H9 (cell line): ENCODE measurements around the gene HM13. TPM values are rescaled to one million over a fixed set of nuclear protein-coding genes. Genes with fewer than 3 reads are reported as not detected.

ENCODE experiments used
- DNase-seq: peaks from one replicate; pipeline ENCODE4 v3.0.0-alpha.2; 2017
- H2AFZ ChIP-seq: one replicate; pipeline ENCODE4 v1.6.1; 2013; ENCODE audit warnings: mild to moderate bottlenecking, low read length, control low read depth, moderate library complexity
- H2AK5ac ChIP-seq: 2 replicates; pipeline ENCODE4 v1.6.1; 2013; ENCODE audit warnings: low read length, control low read depth, mixed read lengths; ENCODE audit not compliant: insufficient read length
- H2BK120ac ChIP-seq: one replicate; pipeline ENCODE4 v1.6.1; 2013; ENCODE audit warnings: low read depth, mild to moderate bottlenecking, low read length, control low read depth, inconsistent platforms; ENCODE audit not compliant: poor library complexity, severe bottlenecking
- H2BK12ac ChIP-seq: 2 replicates; pipeline ENCODE4 v1.6.1; 2013; ENCODE audit warnings: low read length, control low read depth, mixed read lengths, low read depth; ENCODE audit not compliant: insufficient read length
- H2BK15ac ChIP-seq: 2 replicates; pipeline ENCODE4 v1.6.1; 2013; ENCODE audit warnings: low read depth, low read length, control low read depth
- H2BK20ac ChIP-seq: one replicate; pipeline ENCODE4 v1.6.1; 2013; ENCODE audit warnings: low read depth, mild to moderate bottlenecking, low read length, control low read depth, inconsistent platforms; ENCODE audit not compliant: poor library complexity, severe bottlenecking
- H2BK5ac ChIP-seq: 2 replicates; pipeline ENCODE4 v1.6.1; 2013; ENCODE audit warnings: low read length, control low read depth, mixed read lengths; ENCODE audit not compliant: insufficient read length
- H3K14ac ChIP-seq: 2 replicates; pipeline ENCODE4 v1.6.1; 2013; ENCODE audit warnings: low read length, control low read depth; ENCODE audit not compliant: insufficient read depth
- H3K18ac ChIP-seq: 2 replicates; pipeline ENCODE4 v1.6.1; 2013; ENCODE audit warnings: low read depth, mild to moderate bottlenecking, mixed read lengths, low read length, control low read depth; ENCODE audit not compliant: insufficient read length
- H3K23ac ChIP-seq: 2 replicates; pipeline ENCODE4 v1.6.1; 2013; ENCODE audit warnings: low read length, control low read depth, mixed read lengths, low read depth; ENCODE audit not compliant: insufficient read length
- H3K23me2 ChIP-seq: 2 replicates; pipeline ENCODE4 v1.6.1; 2013; ENCODE audit warnings: low read depth, mild to moderate bottlenecking, mixed read lengths, low read length, control low read depth; ENCODE audit not compliant: insufficient read length, poor library complexity, severe bottlenecking
- H3K27ac ChIP-seq: 2 replicates; pipeline ENCODE4 v1.5.1; 2013; ENCODE audit warnings: low read length, control low read depth, mixed read lengths, low read depth; ENCODE audit not compliant: insufficient read length
- H3K27me3 ChIP-seq: 2 replicates; pipeline ENCODE4 v1.6.1; 2013; ENCODE audit warnings: low read length, control low read depth, inconsistent platforms; ENCODE audit not compliant: insufficient read depth
- H3K4ac ChIP-seq: 2 replicates; pipeline ENCODE4 v1.6.1; 2013; ENCODE audit warnings: low read depth, mild to moderate bottlenecking, control low read depth, inconsistent platforms, low read length, moderate library complexity
- H3K4me1 ChIP-seq: 2 replicates; pipeline ENCODE4 v1.6.1; 2013; ENCODE audit warnings: low read length, control low read depth, inconsistent platforms; ENCODE audit not compliant: insufficient read depth
- H3K4me2 ChIP-seq: 2 replicates; pipeline ENCODE4 v1.6.1; 2013; ENCODE audit warnings: low read length, control low read depth, mixed read lengths; ENCODE audit not compliant: insufficient read length, insufficient read depth
- H3K56ac ChIP-seq: 2 replicates; pipeline ENCODE4 v1.6.1; 2013; ENCODE audit warnings: low read depth, mild to moderate bottlenecking, mixed read lengths, low read length, control low read depth; ENCODE audit not compliant: insufficient read length
- H3K79me1 ChIP-seq: 2 replicates; pipeline ENCODE4 v1.6.1; 2013; ENCODE audit warnings: low read depth, mild to moderate bottlenecking, moderate library complexity, low read length, control low read depth, inconsistent platforms; ENCODE audit not compliant: insufficient read depth, poor library complexity, severe bottlenecking
- H3K79me2 ChIP-seq: 2 replicates; pipeline ENCODE4 v1.6.1; 2013; ENCODE audit warnings: low read length, control low read depth, inconsistent platforms; ENCODE audit not compliant: insufficient read depth
- H3K9ac ChIP-seq: 2 replicates; pipeline ENCODE4 v1.6.1; 2013; ENCODE audit warnings: low read length, control low read depth, mixed read lengths; ENCODE audit not compliant: insufficient read length; ENCODE audit errors: extremely low read depth
- H3K9me3 ChIP-seq: one replicate; pipeline ENCODE4 v1.6.1; 2013; ENCODE audit warnings: low read depth, low read length, inconsistent platforms; ENCODE audit not compliant: control insufficient read depth
- H3T11ph ChIP-seq: one replicate; pipeline ENCODE4 v1.6.1; 2013; ENCODE audit warnings: mild to moderate bottlenecking, low read length, control low read depth, inconsistent platforms
- H4K20me1 ChIP-seq: one replicate; pipeline ENCODE4 v1.6.1; 2013; ENCODE audit not compliant: control insufficient read depth, insufficient read length, insufficient read depth
- H4K5ac ChIP-seq: 2 replicates; pipeline ENCODE4 v1.6.1; 2013; ENCODE audit warnings: low read depth, mild to moderate bottlenecking, mixed read lengths, low read length, control low read depth; ENCODE audit not compliant: insufficient read length
- H4K8ac ChIP-seq: replicated peaks from 2 replicates; pipeline ENCODE4 v1.6.1; 2013; ENCODE audit warnings: low read length, control low read depth, mixed read lengths, low read depth; ENCODE audit not compliant: insufficient read length
- H4K91ac ChIP-seq: 2 replicates; pipeline ENCODE4 v1.6.1; 2013; ENCODE audit warnings: low read depth, mild to moderate bottlenecking, moderate library complexity, mixed read lengths, low read length, control low read depth; ENCODE audit not compliant: insufficient read length
- H3K27ac Mint-ChIP-seq, 3 experiments: 2 replicates in 2 of 3; 3 replicates in 1 of 3; pipeline ENCODE4 v1.8.0; 2020 to 2021; ENCODE audit warnings: mixed read lengths in 3 of 3, mild to moderate bottlenecking in 1 of 3, moderate library complexity in 1 of 3
- H3K27me3 Mint-ChIP-seq: 2 replicates; pipeline ENCODE4 v1.8.0; 2021; ENCODE audit warnings: low read depth, mild to moderate bottlenecking, moderate library complexity, mixed read lengths
- H3K36me3 Mint-ChIP-seq, 3 experiments: 2 replicates in 2 of 3; 3 replicates in 1 of 3; pipeline ENCODE4 v1.8.0; 2020 to 2021; ENCODE audit warnings: low read depth in 3 of 3, mixed read lengths in 3 of 3; ENCODE audit not compliant: insufficient read depth in 1 of 3
- H3K4me1 Mint-ChIP-seq, 2 experiments: 2 replicates each; pipeline ENCODE4 v1.8.0; 2020; ENCODE audit warnings: mixed read lengths in 2 of 2
- H3K4me3 Mint-ChIP-seq, 2 experiments: 2 replicates in 1 of 2; 3 replicates in 1 of 2; pipeline ENCODE4 v1.8.0; 2020 to 2021; ENCODE audit warnings: mild to moderate bottlenecking in 2 of 2, mixed read lengths in 2 of 2, moderate library complexity in 1 of 2
- H3K9me3 Mint-ChIP-seq, 2 experiments: 2 replicates in 1 of 2; 3 replicates in 1 of 2; pipeline ENCODE4 v1.8.0; 2020; ENCODE audit warnings: mild to moderate bottlenecking in 2 of 2, mixed read lengths in 2 of 2, moderate library complexity in 1 of 2
- CTCF ChIP-seq: fragments of 200-600 bp; sonication (generic); conservative IDR thresholded peaks from 3 replicates; pipeline ENCODE4 v1.8.0; 2021; ENCODE audit warnings: antibody characterized with exemption, mild to moderate bottlenecking
- WGBS: extraction: QIAGEN DNeasy Blood & Tissue Kit; methylation state at CpG from one replicate; pipeline ENCODE4 v1.1.7; 2013; ENCODE audit warnings: missing lambda C conversion rate, low lambda C conversion rate, mixed read lengths; ENCODE audit not compliant: insufficient read length; ENCODE audit errors: extremely low coverage; 5-methylcytosine and 5-hydroxymethylcytosine counted together
- total RNA-seq: library from RNA; stranded (reverse); gene quantifications from 2 replicates; pipeline ENCODE4 v1.2.1, GENCODE V29; 2021

HM13 gene
- total RNA-seq, 1 experiment from 2014 or later, result 169 TPM

- H3K23ac ChIP-seq, result no peak overlapping the region
- Mint-ChIP-seq H3K27me3 (no peaks in the 10 kb centered on the region), H3K9me3 (no peaks in the 10 kb centered on the region; a peak in 2 of 5 replicates), H3K4me3 (peak overlapping the region; percentile 37 to 56; a peak in 4 of 5 replicates), H3K36me3 (peaks cover 0 to 6% (median 0%) of the 10 kb centered on the region in 3 experiments; a peak in 2 of 7 replicates), H3K27ac (peak overlapping the region; percentile 61 to 98 (median 78)), H3K4me1 (peaks cover 53 to 58% of the 10 kb centered on the region in 2 experiments)
- H3K4ac ChIP-seq, result no peak overlapping the region
- H3T11ph ChIP-seq, result no peak overlapping the region
- H3K4me1 ChIP-seq, result peaks cover 6% of the 10 kb centered on the region; the same call in 1 of the 2 replicates
- H2BK12ac ChIP-seq, result no peak overlapping the region
- no peak for TF ChIP-seq CTCF
- H4K91ac ChIP-seq, result no peak overlapping the region
- peaks cover 8% of the 10 kb centered on the region for H3K23me2 ChIP-seq
- H2BK5ac ChIP-seq, result no peak overlapping the region
- H2BK120ac ChIP-seq, result no peak overlapping the region
- no peak overlapping the region for H2BK15ac ChIP-seq
- peak; percentile 55 for DNase-seq
- no CpG with 5 or more reads among the region's 76 CpGs for WGBS
- H3K27ac ChIP-seq, result no peak overlapping the region
- H2AK5ac ChIP-seq, result no peak overlapping the region
- H3K14ac ChIP-seq, result peak overlapping the region; percentile 39; the same call in 1 of the 2 replicates
- H3K18ac ChIP-seq, result peak overlapping the region; percentile 6
- no peak overlapping the region for H3K9ac ChIP-seq
- H3K56ac ChIP-seq, result no peak overlapping the region
- no peaks in the 10 kb centered on the region for H3K9me3 ChIP-seq
- no peaks in the 10 kb centered on the region for H3K79me1 ChIP-seq
- no peaks in the 10 kb centered on the region for H3K79me2 ChIP-seq
- no peak overlapping the region for H4K8ac ChIP-seq
- no peak overlapping the region for H2BK20ac ChIP-seq
- H3K4me2 ChIP-seq, result peak overlapping the region; percentile 64
- peaks cover 2% of the 10 kb centered on the region for H4K20me1 ChIP-seq
- H4K5ac ChIP-seq, result no peak overlapping the region
- H3K27me3 ChIP-seq, result no peaks in the 10 kb centered on the region
- no peak overlapping the region for H2AFZ ChIP-seq
Measured at GRCh38 chr20:31587545-31588389, 73.5 kb downstream of the HM13 start.
